Esophagus muscularis mucosa (tissue), 4 donors: ENCODE measurements around the gene SMIM14. TPM values are rescaled to one million over a fixed set of nuclear protein-coding genes. Genes with fewer than 3 reads are reported as not detected.

Source experiments
- DNase-seq: peaks from one replicate; pipeline ENCODE4 v3.0.0-alpha.2; 2017; ENCODE audit errors: extremely low spot score
- H3K27ac ChIP-seq, 4 donors: fragments of 200-600 bp; sonication (generic); replicated peaks in 1 of 4; 1 replicate in 3 of 4; 2 replicates in 1 of 4; pipeline ENCODE4 v1.5.1; 2016 to 2019; ENCODE audit warnings: mild to moderate bottlenecking in 1 of 4
- H3K27me3 ChIP-seq, 4 donors: fragments of 200-600 bp; sonication (generic); one replicate each; pipeline versions ENCODE4 v1.5.1 to v1.6.0; 2016 to 2019
- H3K36me3 ChIP-seq, 4 donors: fragments of 200-600 bp; sonication (generic); one replicate each; pipeline ENCODE4 v1.5.1; 2016 to 2019
- H3K4me1 ChIP-seq, 4 donors: fragments of 200-600 bp; sonication (generic); one replicate each; pipeline ENCODE4 v1.5.1; 2016 to 2019
- H3K4me3 ChIP-seq, 4 donors: fragments of 200-600 bp; sonication (generic); 1 replicate in 2 of 4; 2 replicates in 2 of 4; pipeline ENCODE4 v1.5.1; 2016 to 2019; ENCODE audit warnings: mild to moderate bottlenecking in 4 of 4, moderate library complexity in 1 of 4
- H3K9me3 ChIP-seq, 4 donors: fragments of 200-600 bp; sonication (generic); 1 replicate in 3 of 4; 2 replicates in 1 of 4; pipeline ENCODE4 v1.5.1; 2016 to 2019
- CTCF ChIP-seq, 3 experiments: fragments of 200-600 bp in 2 of 3; fragments of 450-650 bp in 1 of 3; sonication (generic) in 2 of 3; IDR thresholded peaks; one replicate each; pipeline ENCODE4 v1.5.1; 2017 to 2019; ENCODE audit warnings: antibody characterized with exemption in 3 of 3, mild to moderate bottlenecking in 2 of 3, moderate library complexity in 1 of 3
- EP300 ChIP-seq: sonication (generic); formaldehyde crosslinking; IDR thresholded peaks from one replicate; pipeline ENCODE4 v1.6.1; 2017; ENCODE audit warnings: antibody characterized with exemption
- POLR2A ChIP-seq: fragments of 450-650 bp; IDR thresholded peaks from one replicate; pipeline ENCODE4 v1.6.1; 2017; ENCODE audit warnings: antibody characterized with exemption, moderate library complexity, mild to moderate bottlenecking, low read depth
- POLR2AphosphoS5 ChIP-seq, 2 donors: sonication (generic); formaldehyde crosslinking; IDR thresholded peaks; one replicate each; pipeline ENCODE4 v1.6.1; 2017; ENCODE audit warnings: antibody characterized with exemption in 2 of 2
- WGBS: methylation state at CpG from one replicate; pipeline ENCODE4 v1.1.5; 2018; 5-methylcytosine and 5-hydroxymethylcytosine counted together
- intact Hi-C: fragments of 100-400 bp; cut with DNase I; formaldehyde crosslinking; loops from one replicate; pipeline ENCODE4 v1.15.1; 2023
- total RNA-seq, 4 donors: library from RNA; depleted of rRNA; stranded (reverse); fragments of >200 nt; gene quantifications; one replicate each; pipeline versions ENCODE4 v1.1.0 to v1.2.1, GENCODE V29; 2016

SMIM14 gene
- total RNA-seq, 4 donors from 2014 or later, result 27.3 to 39.0 (median 29.6) TPM

- H3K27ac ChIP-seq, result no peak overlapping the region
- 95% methylated on average over 4 of the region's 4 CpGs for WGBS
- H3K36me3 ChIP-seq, result peaks cover 0 to 35% (median 16%) of the 10 kb centered on the region in 4 donors
- peaks cover 0 to 4% (median 0%) of the 10 kb centered on the region in 4 donors for H3K4me1 ChIP-seq
- no peaks in the 10 kb centered on the region for H3K9me3 ChIP-seq
- no peaks in the 10 kb centered on the region for H3K27me3 ChIP-seq
- TF ChIP-seq POLR2AphosphoS5 (IDR thresholded peaks at IDR 0.05) (no peak), CTCF (IDR thresholded peaks at IDR 0.05) (no peak), EP300 (no peak), POLR2A (no peak)
- intact Hi-C loops, result no loop called here
- no peak overlapping the region for H3K4me3 ChIP-seq
- no peak for DNase-seq
These were observed 67.6 kb downstream of the SMIM14 start for GRCh38 chr4:39571054-39571453.

- H3K27me3 ChIP-seq, result no peaks in the 10 kb centered on the region
- H3K27ac ChIP-seq, result no peak overlapping the region
- WGBS, result 97% methylated on average over 4 of the region's 4 CpGs
- intact Hi-C loops, result no loop called here
- TF ChIP-seq POLR2AphosphoS5 (IDR thresholded peaks at IDR 0.05) (no peak), EP300 (no peak), CTCF (IDR thresholded peaks at IDR 0.05) (no peak), POLR2A (no peak)
- DNase-seq, result no peak
- H3K4me3 ChIP-seq, result no peak overlapping the region
- no peaks in the 10 kb centered on the region for H3K9me3 ChIP-seq
- peaks cover 0 to 4% (median 0%) of the 10 kb centered on the region in 4 donors for H3K4me1 ChIP-seq
- H3K36me3 ChIP-seq, result peaks cover 0 to 47% (median 24%) of the 10 kb centered on the region in 4 donors
These were observed 69.5 kb downstream of the SMIM14 start for GRCh38 chr4:39569209-39569608.

- WGBS, result 85% methylated on average over 3 of the region's 3 CpGs
- Histone ChIP-seq H3K36me3 (peaks cover 0 to 51% (median 24%) of the 10 kb centered on the region in 4 donors), H3K4me1 (peaks cover 0 to 4% (median 0%) of the 10 kb centered on the region in 4 donors), H3K27me3 (no peaks in the 10 kb centered on the region), H3K4me3 (no peak overlapping the region), H3K27ac (no peak overlapping the region), H3K9me3 (no peaks in the 10 kb centered on the region)
- DNase-seq, result no peak
- TF ChIP-seq POLR2AphosphoS5 (IDR thresholded peaks at IDR 0.05) (no peak), POLR2A (no peak)
- intact Hi-C loops, result no loop called here
These were observed 69.9 kb downstream of the SMIM14 start for GRCh38 chr4:39568805-39569204.

- no peak overlapping the region for H3K27ac ChIP-seq
- no peak overlapping the region for H3K4me3 ChIP-seq
- H3K4me1 ChIP-seq, result peaks cover 0 to 4% (median 0%) of the 10 kb centered on the region in 4 donors
- intact Hi-C loops, result no loop called here
- WGBS, result 81% methylated on average over 6 of the region's 6 CpGs
- H3K36me3 ChIP-seq, result peaks cover 0 to 49% (median 18%) of the 10 kb centered on the region in 4 donors
- TF ChIP-seq POLR2AphosphoS5 (IDR thresholded peaks at IDR 0.05) (no peak), POLR2A (no peak), EP300 (no peak), CTCF (IDR thresholded peaks at IDR 0.05) (no peak)
- H3K9me3 ChIP-seq, result no peaks in the 10 kb centered on the region
- no peaks in the 10 kb centered on the region for H3K27me3 ChIP-seq
- DNase-seq, result no peak
These were observed 72.6 kb downstream of the SMIM14 start for GRCh38 chr4:39565878-39566600.

- Histone ChIP-seq H3K9me3 (no peaks in the 10 kb centered on the region), H3K36me3 (peaks cover 0 to 38% (median 11%) of the 10 kb centered on the region in 4 donors), H3K27me3 (no peaks in the 10 kb centered on the region), H3K27ac (no peak overlapping the region), H3K4me1 (peaks cover 0 to 4% (median 0%) of the 10 kb centered on the region in 4 donors), H3K4me3 (no peak overlapping the region)
- DNase-seq, result no peak
- TF ChIP-seq CTCF (IDR thresholded peaks at IDR 0.05), result no peak
- TF ChIP-seq POLR2AphosphoS5 (IDR thresholded peaks at IDR 0.05), result no peak
- TF ChIP-seq POLR2A, result no peak
- no peak for TF ChIP-seq EP300
- 93% methylated on average over 6 of the region's 6 CpGs for WGBS
- intact Hi-C loops, result no loop called here
These were observed 75.3 kb downstream of the SMIM14 start for GRCh38 chr4:39563346-39563847.
